ENCODE results near the gene MRPS23.

The MRPS23 gene

DNA sequence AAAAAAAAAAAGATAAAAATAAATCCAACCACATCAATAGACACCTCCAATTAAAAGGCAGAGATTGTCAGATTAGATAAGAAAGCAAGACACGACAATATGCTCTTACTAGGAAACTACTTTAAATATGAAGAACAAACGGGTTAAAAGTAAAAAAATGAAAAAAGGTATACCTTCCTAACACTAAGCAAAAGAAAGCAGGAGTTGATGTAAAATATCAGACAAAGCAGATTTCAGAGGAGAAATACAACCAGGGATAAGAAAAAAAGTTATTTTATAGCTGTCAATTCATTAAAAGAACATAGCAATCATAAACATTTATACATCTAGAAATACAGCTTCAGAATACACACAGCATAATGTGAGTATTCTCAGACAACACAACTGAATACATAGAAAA lies 55.0 kb downstream of the MRPS23 start:
- H3K4me3 ChIP-seq (ENCODE audit: low read depth, low read length), result no peak overlapping the region
- DNase-seq, result no peak
- TF ChIP-seq, protein P1, sequence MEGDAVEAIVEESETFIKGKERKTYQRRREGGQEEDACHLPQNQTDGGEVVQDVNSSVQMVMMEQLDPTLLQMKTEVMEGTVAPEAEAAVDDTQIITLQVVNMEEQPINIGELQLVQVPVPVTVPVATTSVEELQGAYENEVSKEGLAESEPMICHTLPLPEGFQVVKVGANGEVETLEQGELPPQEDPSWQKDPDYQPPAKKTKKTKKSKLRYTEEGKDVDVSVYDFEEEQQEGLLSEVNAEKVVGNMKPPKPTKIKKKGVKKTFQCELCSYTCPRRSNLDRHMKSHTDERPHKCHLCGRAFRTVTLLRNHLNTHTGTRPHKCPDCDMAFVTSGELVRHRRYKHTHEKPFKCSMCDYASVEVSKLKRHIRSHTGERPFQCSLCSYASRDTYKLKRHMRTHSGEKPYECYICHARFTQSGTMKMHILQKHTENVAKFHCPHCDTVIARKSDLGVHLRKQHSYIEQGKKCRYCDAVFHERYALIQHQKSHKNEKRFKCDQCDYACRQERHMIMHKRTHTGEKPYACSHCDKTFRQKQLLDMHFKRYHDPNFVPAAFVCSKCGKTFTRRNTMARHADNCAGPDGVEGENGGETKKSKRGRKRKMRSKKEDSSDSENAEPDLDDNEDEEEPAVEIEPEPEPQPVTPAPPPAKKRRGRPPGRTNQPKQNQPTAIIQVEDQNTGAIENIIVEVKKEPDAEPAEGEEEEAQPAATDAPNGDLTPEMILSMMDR (IDR thresholded peaks at IDR 0.05; ENCODE audit: low read depth, low read length), result no peak
- H3K27ac ChIP-seq, result no peak overlapping the region
- H3K27me3 ChIP-seq (ENCODE audit: insufficient read depth, low read depth, severe bottlenecking), result no peaks in the 10 kb centered on the region
- peaks cover 10% of the 10 kb centered on the region for H3K9me3 ChIP-seq (ENCODE audit: severe bottlenecking)
- no peaks in the 10 kb centered on the region for H3K36me3 ChIP-seq

DNA sequence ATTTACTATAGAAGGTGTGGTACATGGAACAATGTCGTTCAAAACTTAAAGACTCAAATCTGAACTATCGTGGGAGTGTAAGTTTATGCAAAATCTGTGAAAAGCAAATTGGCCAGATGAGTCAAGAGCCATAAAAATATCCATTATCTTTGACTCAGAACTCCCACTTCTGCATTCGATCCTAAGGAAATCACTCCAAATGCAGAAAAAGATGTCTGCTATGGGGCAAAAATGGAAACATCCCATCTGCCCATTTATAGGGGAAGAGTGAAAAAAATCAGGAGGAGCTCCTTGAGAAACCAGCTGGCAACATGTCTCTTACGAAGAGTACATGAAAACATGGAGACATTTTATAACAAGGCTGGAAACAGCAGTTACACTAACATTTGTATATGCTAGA lies 61.1 kb downstream of the MRPS23 start:
- H3K36me3 ChIP-seq, result no peaks in the 10 kb centered on the region
- DNase-seq, result no peak
- TF ChIP-seq, protein P1 (IDR thresholded peaks at IDR 0.05; ENCODE audit: low read depth, low read length), result no peak
- H3K27me3 ChIP-seq (ENCODE audit: insufficient read depth, low read depth, severe bottlenecking), result no peaks in the 10 kb centered on the region
- H3K27ac ChIP-seq, result no peak overlapping the region
- no peak overlapping the region for H3K4me3 ChIP-seq (ENCODE audit: low read depth, low read length)
- peaks cover 5% of the 10 kb centered on the region for H3K9me3 ChIP-seq (ENCODE audit: severe bottlenecking)

DNA sequence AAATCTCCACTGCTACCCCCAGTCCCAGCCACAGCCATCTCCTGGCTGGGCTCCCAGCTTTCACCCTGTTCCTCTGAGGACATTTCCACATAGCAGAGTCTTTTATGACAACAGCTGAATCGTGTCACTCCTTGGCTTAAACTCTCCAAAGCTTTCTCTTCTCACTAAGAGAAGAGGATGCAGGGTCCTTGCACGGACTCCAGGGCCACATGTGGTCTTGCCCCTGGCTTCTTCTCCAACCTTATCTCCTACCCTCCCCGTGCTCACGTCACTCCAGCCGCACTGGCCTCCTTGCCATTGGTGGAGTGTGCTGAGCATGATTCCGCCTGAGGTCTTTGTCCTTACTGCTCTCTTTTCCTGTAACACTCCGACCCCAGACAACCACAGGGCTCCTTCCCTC lies 64.8 kb downstream of the MRPS23 start:
- DNase-seq, result no peak
- TF ChIP-seq, protein P1 (IDR thresholded peaks at IDR 0.05; ENCODE audit: low read depth, low read length), result no peak
- Histone ChIP-seq H3K4me3 (ENCODE audit: low read depth, low read length) (no peak overlapping the region), H3K27ac (peak overlapping the region; percentile 85), H3K36me3 (no peaks in the 10 kb centered on the region), H3K9me3 (ENCODE audit: severe bottlenecking) (no peaks in the 10 kb centered on the region), H3K27me3 (ENCODE audit: insufficient read depth, low read depth, severe bottlenecking) (no peaks in the 10 kb centered on the region)
